OCI-LY1 (cell line): ENCODE measurements around the gene CCDC71.

Source experiments
- H2AFZ ChIP-seq: fragments of 200-600 bp; sonication (generic), shearing (Covaris generic); 2 replicates; pipeline ENCODE4 v1.6.0; 2014; ENCODE audit warnings: antibody characterized with exemption, mild to moderate bottlenecking, low read length
- H3F3A ChIP-seq: fragments of 200-600 bp; sonication (generic), shearing (Covaris generic); 2 replicates; pipeline ENCODE4 v1.6.0; 2014; ENCODE audit warnings: mild to moderate bottlenecking, antibody characterized with exemption, low read length, moderate library complexity; ENCODE audit not compliant: insufficient read depth
- H3K27ac ChIP-seq: fragments of 200-600 bp; sonication (generic); 2 replicates; pipeline ENCODE4 v1.5.1; 2014; ENCODE audit warnings: low read length, mixed run types, mild to moderate bottlenecking, low read depth; ENCODE audit not compliant: poor library complexity, severe bottlenecking
- H3K27me3 ChIP-seq: fragments of 200-600 bp; sonication (generic); 2 replicates; pipeline ENCODE4 v1.6.0; 2014; ENCODE audit warnings: antibody characterized with exemption, mild to moderate bottlenecking, low read length, moderate library complexity; ENCODE audit not compliant: insufficient read depth
- H3K36me3 ChIP-seq: fragments of 200-600 bp; sonication (generic); 2 replicates; pipeline ENCODE4 v1.6.1; 2014; ENCODE audit warnings: mild to moderate bottlenecking, antibody characterized with exemption, low read length, moderate library complexity, mixed read lengths; ENCODE audit not compliant: insufficient read depth
- H3K4me1 ChIP-seq: fragments of 200-600 bp; sonication (generic); 2 replicates; pipeline ENCODE4 v1.5.1; 2014; ENCODE audit warnings: mild to moderate bottlenecking, low read length, moderate library complexity; ENCODE audit not compliant: insufficient read depth, severe bottlenecking
- H3K4me2 ChIP-seq: fragments of 200-600 bp; sonication (generic), shearing (Covaris generic); 2 replicates; pipeline ENCODE4 v1.6.1; 2014; ENCODE audit warnings: low read length
- H3K4me3 ChIP-seq: fragments of 200-600 bp; sonication (generic); 2 replicates; pipeline ENCODE4 v1.5.1; 2014; ENCODE audit warnings: low read length, low read depth, mild to moderate bottlenecking, mixed read lengths; ENCODE audit not compliant: poor library complexity, severe bottlenecking
- H3K79me2 ChIP-seq: fragments of 200-600 bp; shearing (Covaris generic); 2 replicates; pipeline ENCODE4 v1.6.1; 2016; ENCODE audit warnings: mixed run types, low read length, mixed read lengths; ENCODE audit not compliant: insufficient read depth
- H3K9ac ChIP-seq: fragments of 200-600 bp; sonication (generic), shearing (Covaris generic); 2 replicates; pipeline ENCODE4 v1.6.1; 2014; ENCODE audit warnings: mild to moderate bottlenecking, low read length, mixed read lengths
- H3K9me2 ChIP-seq: fragments of 200-600 bp; sonication (generic), shearing (Covaris generic); 2 replicates; pipeline ENCODE4 v1.6.1; 2014; ENCODE audit warnings: low read depth, mild to moderate bottlenecking, low read length, mixed read lengths
- H3K9me3 ChIP-seq: fragments of 200-600 bp; shearing (Covaris generic); 2 replicates; pipeline ENCODE4 v1.6.1; 2014; ENCODE audit warnings: low read length, mixed read lengths
- H4K20me1 ChIP-seq: fragments of 200-600 bp; sonication (generic), shearing (Covaris generic); 2 replicates; pipeline ENCODE4 v1.6.0; 2016; ENCODE audit warnings: mild to moderate bottlenecking, low read length; ENCODE audit not compliant: insufficient read depth
- CTCF ChIP-seq: fragments of 200-600 bp; sonication (generic), shearing (Covaris generic); IDR thresholded peaks from 2 replicates; pipeline ENCODE4 v1.5.1; 2017; ENCODE audit warnings: mild to moderate bottlenecking, antibody characterized with exemption, low read length, moderate library complexity, mixed read lengths
- EZH2 ChIP-seq: fragments of 200-600 bp; sonication (generic), shearing (Covaris generic); IDR thresholded peaks from 2 replicates; pipeline ENCODE4 v1.8.0; 2017; ENCODE audit warnings: borderline replicate concordance, mixed run types, mild to moderate bottlenecking, antibody characterized with exemption, low read length, moderate library complexity, mixed read lengths

CCDC71 gene

GRCh38 chr3:49153349-49153912, 12.7 kb downstream of the CCDC71 start:
- no peak overlapping the region for H3K9ac ChIP-seq
- no peak overlapping the region for H2AFZ ChIP-seq
- no peaks in the 10 kb centered on the region for H3K9me3 ChIP-seq
- H4K20me1 ChIP-seq = no peaks in the 10 kb centered on the region
- H3F3A ChIP-seq = no peaks in the 10 kb centered on the region
- no peak overlapping the region for H3K4me2 ChIP-seq
- no peak for TF ChIP-seq CTCF
- TF ChIP-seq EZH2 = no peak
- H3K4me3 ChIP-seq = no peak overlapping the region
- no peaks in the 10 kb centered on the region for H3K36me3 ChIP-seq
- H3K79me2 ChIP-seq = no peaks in the 10 kb centered on the region
- H3K27ac ChIP-seq = no peak overlapping the region
- no peaks in the 10 kb centered on the region for H3K4me1 ChIP-seq
- no peaks in the 10 kb centered on the region for H3K27me3 ChIP-seq
- H3K9me2 ChIP-seq = no peaks in the 10 kb centered on the region

- Histone ChIP-seq H3F3A (no peaks in the 10 kb centered on the region), H3K9me3 (no peaks in the 10 kb centered on the region), H3K79me2 (no peaks in the 10 kb centered on the region), H3K27ac (no peak overlapping the region), H3K4me2 (no peak overlapping the region), H2AFZ (no peak overlapping the region), H3K27me3 (no peaks in the 10 kb centered on the region), H3K9ac (no peak overlapping the region), H3K4me1 (no peaks in the 10 kb centered on the region), H4K20me1 (no peaks in the 10 kb centered on the region), H3K9me2 (no peaks in the 10 kb centered on the region), H3K36me3 (no peaks in the 10 kb centered on the region), H3K4me3 (no peak overlapping the region)
- TF ChIP-seq EZH2 (no peak), CTCF (no peak)
Observed at GRCh38 chr3:49151610-49152009, 14.5 kb downstream of the CCDC71 start.

DNA sequence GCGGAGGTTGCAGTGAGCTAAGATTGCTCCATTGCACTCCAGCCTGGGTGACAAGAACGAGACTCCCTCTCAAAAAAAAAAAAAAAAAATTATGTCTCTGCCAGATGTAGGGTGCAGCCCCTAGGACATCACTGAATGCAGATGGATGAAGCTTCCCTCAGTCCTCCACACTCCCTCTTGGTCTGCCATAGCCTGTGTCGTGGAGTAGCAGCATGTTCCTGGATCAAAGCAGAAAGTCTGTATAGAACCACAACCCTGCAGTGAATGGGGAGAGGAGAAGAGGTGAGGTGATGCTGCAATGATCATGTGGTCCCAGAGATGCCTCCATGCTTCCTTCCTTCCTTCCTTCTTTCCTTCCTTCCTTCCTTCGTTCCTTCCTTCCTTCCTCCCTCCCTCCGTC, 18.0 kb downstream of the CCDC71 start:
- no peaks in the 10 kb centered on the region for H3K27me3 ChIP-seq
- H3K4me1 ChIP-seq = no peaks in the 10 kb centered on the region
- no peak overlapping the region for H3K4me3 ChIP-seq
- H4K20me1 ChIP-seq = no peaks in the 10 kb centered on the region
- H3K9ac ChIP-seq = no peak overlapping the region
- no peaks in the 10 kb centered on the region for H3K9me2 ChIP-seq
- no peaks in the 10 kb centered on the region for H3K9me3 ChIP-seq
- no peak overlapping the region for H3K27ac ChIP-seq
- H3F3A ChIP-seq = no peaks in the 10 kb centered on the region
- no peak overlapping the region for H3K4me2 ChIP-seq
- TF ChIP-seq EZH2 (no peak), CTCF (no peak)
- no peak overlapping the region for H2AFZ ChIP-seq
- H3K36me3 ChIP-seq = no peaks in the 10 kb centered on the region
- no peaks in the 10 kb centered on the region for H3K79me2 ChIP-seq
